Skin epidermis (tissue), 12 donors: ENCODE measurements around the gene PLD2.
"Not testable (repeated sequence)": the region's sequence is repeated elsewhere in the genome, so short reads cannot be mapped to it uniquely, and the experiment has no call there.

ENCODE experiments used
- H3K27ac ChIP-seq, 21 experiments: fragments of 200-600 bp; sonication (generic) in 11 of 21; one replicate each; pipeline ENCODE4 v1.5.0; 2020; ENCODE audit warnings: mild to moderate bottlenecking in 3 of 21, inconsistent platforms in 2 of 21, moderate library complexity in 2 of 21
- H3K4me3 ChIP-seq, 7 experiments: fragments of 200-600 bp; sonication (generic) in 2 of 7; one replicate each; pipeline ENCODE4 v1.5.0; 2020; ENCODE audit warnings: inconsistent platforms in 2 of 7, mild to moderate bottlenecking in 2 of 7, moderate library complexity in 1 of 7

PLD2 gene

GRCh38 chr17:4850246-4850645, 43.3 kb downstream of the PLD2 start:
- Histone ChIP-seq H3K27ac (peak overlapping the region in 20 of 21 experiments; percentile 15 to 88 (median 74)), H3K4me3 (no peak overlapping the region)

GRCh38 chr17:4851084-4851483, 44.1 kb downstream of the PLD2 start:
- Histone ChIP-seq H3K27ac (peak overlapping the region in 20 of 21 experiments; percentile 15 to 88 (median 72)), H3K4me3 (no peak overlapping the region)

GRCh38 chr17:4852567-4853207, 45.7 kb downstream of the PLD2 start:
- Histone ChIP-seq H3K4me3 (no peak overlapping the region), H3K27ac (peak overlapping the region in 10 of 21 experiments; percentile 14 to 81 (median 52))

- peak overlapping the region in 19 of 21 experiments; percentile 48 to 89 (median 79) for H3K27ac ChIP-seq
- H3K4me3 ChIP-seq: no peak overlapping the region
Observed at GRCh38 chr17:4853208-4853671, 46.3 kb downstream of the PLD2 start.

GRCh38 chr17:4854111-4854681, 47.2 kb downstream of the PLD2 start:
- H3K4me3 ChIP-seq: no peak overlapping the region
- peak overlapping the region; percentile 7 to 89 (median 77) for H3K27ac ChIP-seq

- Histone ChIP-seq H3K27ac (peak overlapping the region in 18 of 21 experiments; percentile 5 to 87 (median 68)), H3K4me3 (no peak overlapping the region)
Observed at GRCh38 chr17:4856271-4856936, 49.5 kb downstream of the PLD2 start.

GRCh38 chr17:4856937-4857314, 50.0 kb downstream of the PLD2 start:
- peak overlapping the region in 18 of 21 experiments; percentile 5 to 87 (median 68) for H3K27ac ChIP-seq
- H3K4me3 ChIP-seq: no peak overlapping the region

- not testable (repeated sequence) for H3K4me3 ChIP-seq
- H3K27ac ChIP-seq: peak overlapping the region in 20 of 21 experiments; percentile 2 to 87 (median 77)
Observed at GRCh38 chr17:4857347-4857746, 50.4 kb downstream of the PLD2 start.

GRCh38 chr17:4858068-4858881, 51.3 kb downstream of the PLD2 start:
- H3K27ac ChIP-seq: peak overlapping the region in 20 of 21 experiments; percentile 22 to 87 (median 77)

GRCh38 chr17:4858882-4859260, 51.9 kb downstream of the PLD2 start:
- Histone ChIP-seq H3K4me3 (peak overlapping the region in 6 of 7 experiments; percentile 8 to 40 (median 22)), H3K27ac (peak overlapping the region in 20 of 21 experiments; percentile 59 to 87 (median 78))

More at GRCh38 chr17:4858068-4858881, 51.3 kb downstream of the PLD2 start:
- H3K4me3 ChIP-seq: peak overlapping the region in 2 of 7 experiments; percentile 13 to 26

GRCh38 chr17:4859816-4860625, 53.1 kb downstream of the PLD2 start:
- peak overlapping the region in 6 of 7 experiments; percentile 8 to 40 (median 22) for H3K4me3 ChIP-seq
- H3K27ac ChIP-seq: peak overlapping the region in 19 of 21 experiments; percentile 10 to 87 (median 77)

GRCh38 chr17:4860651-4861050, 53.7 kb downstream of the PLD2 start:
- Histone ChIP-seq H3K4me3 (peak overlapping the region in 3 of 7 experiments; percentile 17 to 40 (median 26)), H3K27ac (peak overlapping the region in 16 of 21 experiments; percentile 10 to 87 (median 78))

- peak overlapping the region in 12 of 21 experiments; percentile 67 to 87 (median 78) for H3K27ac ChIP-seq
- peak overlapping the region in 2 of 7 experiments; percentile 26 to 40 for H3K4me3 ChIP-seq
Observed at GRCh38 chr17:4861052-4861451, 54.1 kb downstream of the PLD2 start.

GRCh38 chr17:4862720-4863119, 55.8 kb downstream of the PLD2 start:
- no peak overlapping the region for H3K4me3 ChIP-seq
- H3K27ac ChIP-seq: no peak overlapping the region

- Histone ChIP-seq H3K27ac (no peak overlapping the region), H3K4me3 (no peak overlapping the region)
Observed at GRCh38 chr17:4863321-4863720, 56.4 kb downstream of the PLD2 start.

- not testable (repeated sequence) for H3K4me3 ChIP-seq, H3K27ac ChIP-seq
Observed at GRCh38 chr17:4867535-4867934, 60.6 kb downstream of the PLD2 start.

- not testable (repeated sequence) for H3K27ac ChIP-seq, H3K4me3 ChIP-seq
Observed at GRCh38 chr17:4869058-4869998, 62.4 kb downstream of the PLD2 start.

- no peak overlapping the region for H3K27ac ChIP-seq
Observed at GRCh38 chr17:4870855-4871254, 63.9 kb downstream of the PLD2 start.

More at GRCh38 chr17:4870855-4871254, 63.9 kb downstream of the PLD2 start:
- H3K4me3 ChIP-seq: no peak overlapping the region
